H1 (cell line): ENCODE results near the gene RLN2. TPM values are rescaled to one million over a fixed set of nuclear protein-coding genes. Genes with fewer than 3 reads are reported as not detected.

Experiments
- CBX5 ChIP-seq: fragments of 300-800, 300-1000 bp; sonication (generic); IDR thresholded peaks from 2 replicates; pipeline ENCODE4 v1.7.1; 2016; ENCODE audit warnings: antibody characterized with exemption, low read length, low read depth
- CHD7 ChIP-seq: fragments of 300-600 bp; sonication (generic); IDR thresholded peaks from 2 replicates; pipeline ENCODE4 v1.7.1; 2012; ENCODE audit warnings: low read length, moderate library complexity, mild to moderate bottlenecking, inconsistent platforms; ENCODE audit not compliant: insufficient replicate concordance
- E2F6 ChIP-seq: IDR thresholded peaks from 2 replicates; pipeline ENCODE4 v1.6.1; 2012; ENCODE audit warnings: inconsistent platforms
- NANOG ChIP-seq: IDR thresholded peaks from 2 replicates; pipeline ENCODE4 v1.6.1; 2011; ENCODE audit warnings: low read length, low read depth, mild to moderate bottlenecking, inconsistent platforms; ENCODE audit not compliant: insufficient read depth, poor library complexity, severe bottlenecking
- RFX5 ChIP-seq: IDR thresholded peaks from 2 replicates; pipeline ENCODE4 v1.6.1; 2011; ENCODE audit warnings: low read depth, low read length, improper control_type of control experiment, borderline replicate concordance
- polyA plus RNA-seq, 7 experiments: library from polyadenylated mRNA; depleted of rRNA in 3 of 7; stranded (reverse) in 5 of 7; unstranded in 2 of 7; fragments of >200 nt in 5 of 7; fragments of 200-250 nt in 2 of 7; gene quantifications; 1 replicate in 5 of 7; 2 replicates in 1 of 7; 4 replicates in 1 of 7; pipeline versions ENCODE4 v1.2.1 to v1.2.3, GENCODE V29; 2011 to 2013; ENCODE audit warnings: missing spikeins in 2 of 7, mixed read lengths in 2 of 7
- total RNA-seq: library from RNA; stranded (reverse); fragmentation: NEBNext Ultra II Directional; extraction: Animal tissue kit (Norgen Biotek cat#: 25700); gene quantifications from 2 replicates; pipeline ENCODE4 v1.2.1, GENCODE V29; 2021

The RLN2 gene
- total and polyA plus RNA-seq, 2 of the 8 experiments (the other 6 are each of a cell fraction or from before 2014, with no cell fraction given) = 4.5 to 6.0 TPM

GRCh38 chr9:5336688-5337087, 32.2 kb upstream of the RLN2 start (continued):
- TF ChIP-seq CHD7 (no peak), CBX5 (no peak), NANOG (no peak), E2F6 (no peak), RFX5 (no peak)
